Measurements from ENCODE around the gene SUSD6.

GRCh38 chr14:69727860-69728259, 116.5 kb downstream of the SUSD6 start:
- TF ChIP-seq YY1 (IDR thresholded peaks at IDR 0.05; ENCODE audit: insufficient read depth, insufficient read length) (no peak), ZNF274 (IDR thresholded peaks at IDR 0.05; ENCODE audit: low read depth, low read length) (no peak)

All from NT2/D1 (cell line).